ENCODE data around the gene WWP2.

GRCh38 chr16:69839240-69839688 is 77.1 kb downstream of the WWP2 start:
- TF ChIP-seq REST (IDR thresholded peaks at IDR 0.05; ENCODE audit: low read depth), result no peak
- TF ChIP-seq RAD21 (IDR thresholded peaks at IDR 0.05; ENCODE audit: low read depth), result no peak
- TF ChIP-seq EP300 (IDR thresholded peaks at IDR 0.05; ENCODE audit: borderline replicate concordance), result no peak
- no peak for TF ChIP-seq CREB1 (IDR thresholded peaks at IDR 0.05; ENCODE audit: low read depth)
- TF ChIP-seq ZBTB7A (IDR thresholded peaks at IDR 0.05; ENCODE audit: low read depth), result no peak
- TF ChIP-seq TCF12 (IDR thresholded peaks at IDR 0.05; ENCODE audit: low read depth), result no peak
- no peak for TF ChIP-seq YY1 (IDR thresholded peaks at IDR 0.05; ENCODE audit: low read depth)
- no peak for TF ChIP-seq TAF1 (IDR thresholded peaks at IDR 0.05; ENCODE audit: low read depth)
